Progenitor cell of endocrine pancreas (in vitro differentiated cells): ENCODE data around the gene PRRC2B. TPM values are rescaled to one million over a fixed set of nuclear protein-coding genes. Genes with fewer than 3 reads are reported as not detected.

ENCODE experiments used
- DNase-seq: peaks from one replicate; pipeline ENCODE4 v3.0.0; 2021; ENCODE audit warnings: low spot score; ENCODE audit not compliant: unreplicated experiment
- H3K27ac Mint-ChIP-seq: 2 replicates; pipeline ENCODE4 v1.8.0; 2021; ENCODE audit warnings: mild to moderate bottlenecking, moderate library complexity, mixed read lengths
- H3K27me3 Mint-ChIP-seq: 2 replicates; pipeline ENCODE4 v1.8.0; 2021; ENCODE audit warnings: mixed read lengths
- H3K36me3 Mint-ChIP-seq: 2 replicates; pipeline ENCODE4 v1.8.0; 2022; ENCODE audit warnings: mixed read lengths; ENCODE audit not compliant: insufficient read depth
- H3K4me1 Mint-ChIP-seq: 2 replicates; pipeline ENCODE4 v1.8.0; 2021; ENCODE audit warnings: low read depth, mixed read lengths
- H3K4me3 Mint-ChIP-seq: 2 replicates; pipeline ENCODE4 v1.8.0; 2021; ENCODE audit warnings: low read depth, mild to moderate bottlenecking, moderate library complexity, mixed read lengths
- H3K9me3 Mint-ChIP-seq: 2 replicates; pipeline ENCODE4 v1.8.0; 2021; ENCODE audit warnings: low read depth, mixed read lengths
- total RNA-seq: library from RNA; stranded (reverse); gene quantifications from 2 replicates; pipeline ENCODE4 v1.2.1, GENCODE V29; 2021
- TF ChIP-seq, protein P1 (sequence below): fragments of 200-600 bp; sonication (generic); IDR thresholded peaks from one replicate; pipeline ENCODE4 v1.5.0; 2021; ENCODE audit warnings: antibody characterized with exemption, mild to moderate bottlenecking; ENCODE audit not compliant: unreplicated experiment

PRRC2B gene
- total RNA-seq, 1 donor from 2014 or later = 460 TPM

DNA sequence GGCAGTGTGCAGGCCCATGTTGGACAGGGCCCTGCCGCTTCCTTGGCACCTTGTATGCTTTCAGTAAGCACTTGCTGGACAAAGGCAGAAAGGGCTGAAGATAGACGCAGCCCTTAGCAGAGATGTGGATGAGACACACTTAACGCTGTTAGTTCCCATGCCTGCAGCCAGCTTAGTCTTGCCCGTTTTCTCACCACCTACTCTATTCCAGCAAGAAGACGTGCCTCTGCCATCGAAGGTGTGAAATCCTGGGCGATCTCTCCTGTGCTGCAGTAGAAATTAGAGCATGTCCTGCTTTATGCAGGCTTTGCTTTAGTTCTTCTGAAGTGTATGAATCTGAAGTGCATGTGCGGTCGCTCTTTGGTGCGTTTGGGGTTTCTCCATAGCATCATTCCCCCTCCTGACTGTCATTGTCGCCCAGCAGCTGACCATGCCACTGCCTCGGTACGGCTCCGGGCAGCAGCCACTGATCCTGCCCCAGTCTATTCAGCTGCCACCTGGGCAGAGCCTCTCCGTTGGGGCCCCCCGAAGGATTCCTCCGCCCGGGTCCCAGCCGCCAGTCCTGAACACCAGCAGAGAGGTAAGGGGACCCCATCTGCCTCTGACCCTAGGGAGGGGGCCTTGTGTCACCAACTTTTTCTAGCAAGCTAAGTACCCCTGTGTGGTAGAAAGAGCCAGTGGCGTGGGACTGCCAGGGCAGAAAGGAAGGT lies 97.3 kb downstream of the PRRC2B start:
- H3K9me3 Mint-ChIP-seq = no peaks in the 10 kb centered on the region
- H3K4me3 Mint-ChIP-seq = no peak overlapping the region
- TF ChIP-seq, protein P1, sequence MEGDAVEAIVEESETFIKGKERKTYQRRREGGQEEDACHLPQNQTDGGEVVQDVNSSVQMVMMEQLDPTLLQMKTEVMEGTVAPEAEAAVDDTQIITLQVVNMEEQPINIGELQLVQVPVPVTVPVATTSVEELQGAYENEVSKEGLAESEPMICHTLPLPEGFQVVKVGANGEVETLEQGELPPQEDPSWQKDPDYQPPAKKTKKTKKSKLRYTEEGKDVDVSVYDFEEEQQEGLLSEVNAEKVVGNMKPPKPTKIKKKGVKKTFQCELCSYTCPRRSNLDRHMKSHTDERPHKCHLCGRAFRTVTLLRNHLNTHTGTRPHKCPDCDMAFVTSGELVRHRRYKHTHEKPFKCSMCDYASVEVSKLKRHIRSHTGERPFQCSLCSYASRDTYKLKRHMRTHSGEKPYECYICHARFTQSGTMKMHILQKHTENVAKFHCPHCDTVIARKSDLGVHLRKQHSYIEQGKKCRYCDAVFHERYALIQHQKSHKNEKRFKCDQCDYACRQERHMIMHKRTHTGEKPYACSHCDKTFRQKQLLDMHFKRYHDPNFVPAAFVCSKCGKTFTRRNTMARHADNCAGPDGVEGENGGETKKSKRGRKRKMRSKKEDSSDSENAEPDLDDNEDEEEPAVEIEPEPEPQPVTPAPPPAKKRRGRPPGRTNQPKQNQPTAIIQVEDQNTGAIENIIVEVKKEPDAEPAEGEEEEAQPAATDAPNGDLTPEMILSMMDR = no peak
- H3K36me3 Mint-ChIP-seq = peaks cover 32% of the 10 kb centered on the region
- no peak for DNase-seq
- no peaks in the 10 kb centered on the region for H3K27me3 Mint-ChIP-seq
- no peaks in the 10 kb centered on the region for H3K4me1 Mint-ChIP-seq
- no peak overlapping the region for H3K27ac Mint-ChIP-seq

DNA sequence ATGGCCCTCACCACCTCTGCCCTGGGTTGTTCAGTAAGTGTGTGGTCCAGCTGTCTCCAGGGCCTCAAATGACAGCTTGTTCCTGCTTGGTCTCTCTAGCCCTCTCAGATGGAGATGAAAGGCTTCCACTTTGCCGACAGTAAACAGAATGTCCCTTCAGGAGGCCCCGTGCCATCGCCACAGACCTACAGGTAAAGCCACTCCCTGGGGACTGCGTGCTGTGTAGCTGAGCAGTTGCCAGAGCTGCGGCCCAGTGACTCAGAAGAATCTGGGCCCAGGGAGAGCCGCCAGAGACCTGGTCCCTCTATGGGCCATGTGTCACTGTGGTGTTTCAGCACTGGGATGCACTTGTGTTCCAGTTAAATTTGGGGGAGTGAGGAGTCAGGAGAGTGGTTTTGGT lies 98.2 kb downstream of the PRRC2B start:
- H3K9me3 Mint-ChIP-seq = no peaks in the 10 kb centered on the region
- peaks cover 29% of the 10 kb centered on the region for H3K36me3 Mint-ChIP-seq
- TF ChIP-seq, protein P1 = no peak
- no peaks in the 10 kb centered on the region for H3K4me1 Mint-ChIP-seq
- peak overlapping the region; percentile 39 for H3K27ac Mint-ChIP-seq
- no peak for DNase-seq
- no peak overlapping the region for H3K4me3 Mint-ChIP-seq
- H3K27me3 Mint-ChIP-seq = no peaks in the 10 kb centered on the region

DNA sequence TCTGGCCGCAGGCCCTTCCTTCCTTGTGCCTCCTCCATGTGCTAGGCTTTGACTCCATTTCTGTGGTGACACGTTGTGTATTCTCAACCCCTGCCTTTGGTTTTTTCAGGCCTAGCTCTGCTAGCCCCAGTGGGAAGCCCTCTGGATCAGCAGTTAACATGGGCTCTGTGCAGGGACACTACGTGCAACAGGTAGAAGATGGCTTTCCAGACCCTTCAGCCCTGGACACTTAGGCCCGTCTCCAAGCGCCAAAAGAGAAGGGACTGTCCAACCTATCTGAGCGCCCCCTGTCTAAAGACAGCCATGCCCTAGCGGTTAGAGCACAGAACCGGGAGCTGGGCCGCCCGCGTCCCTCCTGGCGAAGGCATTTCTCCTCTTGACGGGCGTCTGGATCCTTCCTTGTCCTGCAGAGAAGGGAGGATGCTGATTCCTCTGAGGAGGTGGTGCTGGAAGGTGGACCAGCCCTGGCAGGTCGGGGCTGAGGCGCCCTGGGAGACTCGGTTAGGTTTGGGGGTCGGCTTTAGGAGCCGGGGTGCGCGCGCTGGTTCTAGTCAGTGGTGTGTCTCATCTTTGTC lies 100.5 kb downstream of the PRRC2B start:
- TF ChIP-seq, protein P1 = no peak
- Mint-ChIP-seq H3K4me1 (no peaks in the 10 kb centered on the region), H3K27me3 (no peaks in the 10 kb centered on the region), H3K4me3 (no peak overlapping the region), H3K27ac (peak overlapping the region; percentile 47), H3K36me3 (peaks cover 24% of the 10 kb centered on the region), H3K9me3 (no peaks in the 10 kb centered on the region)
- no peak for DNase-seq

DNA sequence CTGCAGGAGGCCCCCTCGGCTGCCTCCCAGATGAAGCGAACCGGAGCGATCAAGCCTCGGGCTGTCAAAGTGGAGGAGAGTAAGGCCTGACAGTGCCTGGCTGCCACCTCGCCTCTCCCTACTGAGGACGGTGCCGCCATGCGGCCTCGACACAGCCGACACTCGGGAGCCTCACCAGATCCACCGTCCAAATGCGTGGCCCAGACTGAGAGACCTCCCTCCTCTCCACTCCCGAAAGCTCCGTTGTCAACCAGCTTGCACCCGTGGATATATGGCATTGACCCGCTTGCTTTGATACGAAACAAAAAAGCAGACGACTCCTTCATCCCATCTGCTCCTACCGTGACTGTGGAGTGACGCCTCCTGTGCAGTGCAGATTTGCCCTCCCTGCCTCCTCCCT lies 101.9 kb downstream of the PRRC2B start:
- Mint-ChIP-seq H3K27me3 (no peaks in the 10 kb centered on the region), H3K9me3 (no peaks in the 10 kb centered on the region), H3K27ac (peak overlapping the region; percentile 69), H3K4me1 (no peaks in the 10 kb centered on the region), H3K4me3 (no peak overlapping the region), H3K36me3 (peaks cover 16% of the 10 kb centered on the region)
- TF ChIP-seq, protein P1 = no peak
- no peak for DNase-seq

DNA sequence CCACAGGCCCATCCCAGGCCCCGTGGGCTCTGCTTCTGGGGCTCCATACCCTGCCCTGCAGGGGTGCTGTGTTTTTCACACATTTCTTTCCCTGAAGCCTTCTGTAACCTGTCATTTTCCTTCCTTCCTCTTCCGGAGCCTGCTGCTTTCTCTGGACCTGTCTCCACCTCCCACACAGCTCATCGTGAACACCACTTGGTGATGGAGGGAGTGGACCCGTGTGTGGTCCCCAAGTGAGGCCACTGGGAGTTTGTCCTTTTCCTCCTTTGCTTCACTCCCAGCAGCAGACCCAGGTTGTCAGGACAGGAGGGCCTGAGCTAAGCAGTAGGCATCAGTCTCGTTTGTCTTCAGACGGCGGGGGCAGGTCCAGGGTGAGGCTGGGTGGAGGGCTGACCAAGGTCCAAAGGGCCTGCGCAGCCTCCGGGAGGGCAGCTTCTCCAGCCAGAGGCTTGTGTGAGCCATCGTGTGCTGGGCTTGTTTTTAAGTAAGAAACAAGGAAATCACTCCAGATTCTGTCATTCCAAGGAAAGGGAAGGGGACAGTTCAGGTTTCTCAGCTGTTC lies 103.0 kb downstream of the PRRC2B start:
- Mint-ChIP-seq H3K36me3 (peaks cover 13% of the 10 kb centered on the region), H3K27me3 (no peaks in the 10 kb centered on the region), H3K9me3 (no peaks in the 10 kb centered on the region), H3K27ac (peak overlapping the region; percentile 86), H3K4me1 (no peaks in the 10 kb centered on the region), H3K4me3 (no peak overlapping the region)
- TF ChIP-seq, protein P1 = no peak
- no peak for DNase-seq
